ENCODE measurements around the gene CHKA.

The CHKA gene

GRCh38 chr11:68082481-68082880 is 38.7 kb downstream of the CHKA start:
- Histone ChIP-seq H3K27me3 (replicated peaks; ENCODE audit: control insufficient read depth, insufficient read depth, low read length) (no peaks in the 10 kb centered on the region), H3K36me3 (ENCODE audit: control insufficient read depth, insufficient read depth, low read length) (peaks cover 14% of the 10 kb centered on the region), H3K4me3 (replicated peaks; ENCODE audit: low read depth, low read length) (no peak overlapping the region)
- DNase-seq (ENCODE audit: extremely low read depth, insufficient read length), result no peak
- TF ChIP-seq CTCF (IDR thresholded peaks at IDR 0.05; ENCODE audit: insufficient read depth, low read length, poor library complexity, severe bottlenecking), result no peak

- no peak for TF ChIP-seq CTCF (IDR thresholded peaks at IDR 0.05; ENCODE audit: insufficient read depth, low read length, poor library complexity, severe bottlenecking)
- Histone ChIP-seq H3K36me3 (ENCODE audit: control insufficient read depth, insufficient read depth, low read length) (peaks cover 14% of the 10 kb centered on the region), H3K27me3 (replicated peaks; ENCODE audit: control insufficient read depth, insufficient read depth, low read length) (no peaks in the 10 kb centered on the region), H3K4me3 (replicated peaks; ENCODE audit: low read depth, low read length) (no peak overlapping the region)
- no peak for DNase-seq (ENCODE audit: extremely low read depth, insufficient read length)
Observed at GRCh38 chr11:68081691-68082090, 39.5 kb downstream of the CHKA start.

- H3K4me3 ChIP-seq (replicated peaks; ENCODE audit: low read depth, low read length), result no peak overlapping the region
- DNase-seq (ENCODE audit: extremely low read depth, insufficient read length), result no peak
- H3K36me3 ChIP-seq (ENCODE audit: control insufficient read depth, insufficient read depth, low read length), result peaks cover 14% of the 10 kb centered on the region
- TF ChIP-seq CTCF (IDR thresholded peaks at IDR 0.05; ENCODE audit: insufficient read depth, low read length, poor library complexity, severe bottlenecking), result no peak
- H3K27me3 ChIP-seq (replicated peaks; ENCODE audit: control insufficient read depth, insufficient read depth, low read length), result no peaks in the 10 kb centered on the region
Observed at GRCh38 chr11:68080860-68081259, 40.3 kb downstream of the CHKA start.

- H3K36me3 ChIP-seq (ENCODE audit: control insufficient read depth, insufficient read depth, low read length), result peaks cover 17% of the 10 kb centered on the region
- DNase-seq (ENCODE audit: extremely low read depth, insufficient read length), result no peak
Observed at GRCh38 chr11:68077617-68078582, 43.3 kb downstream of the CHKA start.

GRCh38 chr11:68076371-68077042 is 44.7 kb downstream of the CHKA start:
- peaks cover 20% of the 10 kb centered on the region for H3K36me3 ChIP-seq (ENCODE audit: control insufficient read depth, insufficient read depth, low read length)
- no peak for DNase-seq (ENCODE audit: extremely low read depth, insufficient read length)
- TF ChIP-seq CTCF (IDR thresholded peaks at IDR 0.05; ENCODE audit: insufficient read depth, low read length, poor library complexity, severe bottlenecking), result peak; percentile 29
- no peak overlapping the region for H3K4me3 ChIP-seq (replicated peaks; ENCODE audit: low read depth, low read length)
- H3K27me3 ChIP-seq (replicated peaks; ENCODE audit: control insufficient read depth, insufficient read depth, low read length), result no peaks in the 10 kb centered on the region

More at GRCh38 chr11:68077617-68078582, 43.3 kb downstream of the CHKA start:
- Histone ChIP-seq H3K27me3 (replicated peaks; ENCODE audit: control insufficient read depth, insufficient read depth, low read length) (no peaks in the 10 kb centered on the region), H3K4me3 (replicated peaks; ENCODE audit: low read depth, low read length) (no peak overlapping the region)
- TF ChIP-seq CTCF (IDR thresholded peaks at IDR 0.05; ENCODE audit: insufficient read depth, low read length, poor library complexity, severe bottlenecking), result no peak
